Panc1 (cell line): ENCODE measurements around the gene WHRN. TPM values are rescaled to one million over a fixed set of nuclear protein-coding genes. Genes with fewer than 3 reads are reported as not detected.

Experiments used
- ATAC-seq: fragments of 200-7000 bp; cut with Tn5 transposase; 2 replicates; pipeline ENCODE4 v1.9.1; 2020; ENCODE audit warnings: mild to moderate bottlenecking, moderate library complexity
- BruUV-seq: library from RNA; stranded (reverse); fragments of 400-500 nt; replicated peaks from 2 replicates; lab custom pipeline; 2021; lab: Mats Ljungman, UMichigan
- CTCF ChIA-PET: fragments of 300-600 bp; sonication (Branson Sonifier 250); formaldehyde crosslinking; loops from one replicate; lab custom pipeline; 2022; ENCODE audit warnings: antibody characterized with exemption; lab: Charles Lee
- POLR2A ChIA-PET: fragments of 300-600 bp; sonication (Branson Sonifier 250); formaldehyde crosslinking; loops from one replicate; lab custom pipeline; 2022; ENCODE audit warnings: antibody characterized with exemption; lab: Charles Lee
- DNase-seq: peaks from one replicate; pipeline ENCODE4 v3.0.0-alpha.2; 2010; ENCODE audit warnings: low read depth, low spot score
- H3K27ac ChIP-seq: 2 replicates; pipeline ENCODE4 v1.5.1; 2011; ENCODE audit warnings: mild to moderate bottlenecking, low read length, inconsistent platforms
- H3K27me3 ChIP-seq: fragments of 200-500 bp; sonication (Bioruptor generic); 2 replicates; pipeline ENCODE4 v1.6.0; 2014; ENCODE audit warnings: low read length, inconsistent platforms; ENCODE audit not compliant: control insufficient read depth, insufficient read depth
- H3K36me3 ChIP-seq: fragments of 200-500 bp; sonication (Bioruptor generic); 2 replicates; pipeline ENCODE4 v1.5.1; 2014; ENCODE audit warnings: inconsistent platforms, mild to moderate bottlenecking, low read length, moderate library complexity; ENCODE audit not compliant: control insufficient read depth, insufficient read depth
- H3K4me1 ChIP-seq: 2 replicates; pipeline ENCODE4 v1.5.1; 2011; ENCODE audit warnings: inconsistent platforms, mild to moderate bottlenecking, low read length, moderate library complexity; ENCODE audit not compliant: control insufficient read depth, insufficient read depth
- H3K4me3 ChIP-seq, 2 experiments: 2 replicates each; pipeline ENCODE4 v1.5.1; 2011 to 2012; ENCODE audit warnings: low read depth in 2 of 2, low read length in 2 of 2, mild to moderate bottlenecking in 2 of 2, inconsistent platforms in 1 of 2, moderate library complexity in 1 of 2
- H3K9me3 ChIP-seq: fragments of 200-500 bp; sonication (Bioruptor generic); 2 replicates; pipeline ENCODE4 v1.5.1; 2014; ENCODE audit warnings: low read depth, mild to moderate bottlenecking, inconsistent platforms, low read length, moderate library complexity; ENCODE audit not compliant: control insufficient read depth, insufficient read depth
- POLR2AphosphoS5 ChIP-seq: IDR thresholded peaks from 2 replicates; pipeline ENCODE4 v1.6.1; 2012; ENCODE audit warnings: mild to moderate bottlenecking, low read depth, low read length, moderate library complexity
- SIN3A ChIP-seq: IDR thresholded peaks from 2 replicates; pipeline ENCODE4 v1.6.1; 2012; ENCODE audit warnings: low read depth, mild to moderate bottlenecking, low read length, moderate library complexity, borderline replicate concordance; ENCODE audit not compliant: insufficient read depth
- TCF7L2 ChIP-seq: IDR thresholded peaks from 2 replicates; pipeline ENCODE4 v1.6.1; 2011; ENCODE audit warnings: mild to moderate bottlenecking, low read depth, low read length, inconsistent platforms
- in situ Hi-C: cut with HindIII; loops from 2 replicates; pipeline ENCODE4 v1.10.0; 2016; ENCODE audit warnings: low sequenced_read_pairs, low pct_unique_long_range_greater_than_20kb
- intact Hi-C: fragments of 100-400 bp; cut with micrococcal nuclease; formaldehyde crosslinking; loops from one replicate; pipeline ENCODE4 v1.10.0; 2022; ENCODE audit not compliant: unreplicated experiment
- total RNA-seq: library from RNA; stranded (reverse); gene quantifications from one replicate; pipeline ENCODE4 v1.2.1, GENCODE V29; 2021; ENCODE audit not compliant: unreplicated experiment
- TF ChIP-seq, protein P1 (sequence below): fragments of 450-650 bp; IDR thresholded peaks from 2 replicates; pipeline ENCODE4 v1.5.1; 2017; ENCODE audit warnings: mild to moderate bottlenecking
- TF ChIP-seq, protein P2 (sequence below), 2 experiments: IDR thresholded peaks; 2 replicates each; pipeline ENCODE4 v1.6.1; 2011 to 2012; ENCODE audit warnings: low read depth in 2 of 2, control low read depth in 1 of 2, low read length in 1 of 2, mild to moderate bottlenecking in 1 of 2, moderate library complexity in 1 of 2; ENCODE audit not compliant: insufficient read depth in 1 of 2

Gene WHRN
- total RNA-seq, 1 experiment from 2014 or later: 18.0 TPM

DNA sequence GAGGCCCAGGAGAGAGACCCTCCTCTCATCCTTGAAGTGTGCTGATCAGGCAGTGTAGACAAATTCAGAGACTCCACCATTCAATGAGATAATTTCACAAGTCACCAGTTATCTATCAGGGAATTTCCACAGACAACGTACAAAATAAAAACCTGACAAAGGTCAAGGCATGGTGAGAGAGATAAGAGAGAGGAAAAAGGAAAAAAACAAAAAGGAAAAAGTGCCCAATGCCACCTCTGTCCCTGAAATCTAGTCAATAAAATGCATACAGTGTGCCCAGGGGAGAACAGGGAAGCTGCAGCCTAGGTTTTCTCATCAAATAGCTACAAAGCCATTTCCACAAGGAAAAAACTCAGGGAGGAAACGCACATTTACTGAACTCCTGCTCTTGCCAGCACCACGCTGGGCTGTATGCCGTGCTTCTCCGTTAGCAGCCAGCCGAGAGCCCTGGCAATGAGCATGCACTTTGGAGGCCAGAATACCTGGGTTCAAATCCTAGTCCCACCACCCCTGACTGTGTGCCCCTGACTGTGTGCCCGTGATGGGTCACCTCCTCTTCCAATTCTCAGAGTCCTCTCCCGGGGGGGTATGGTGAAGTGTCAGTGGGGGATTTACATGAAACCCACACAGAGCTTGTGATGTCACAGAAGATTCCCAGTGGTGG lies 11.6 kb downstream of the WHRN start:
- no peaks in the 10 kb centered on the region for H3K27me3 ChIP-seq
- no peak for ATAC-seq

DNA sequence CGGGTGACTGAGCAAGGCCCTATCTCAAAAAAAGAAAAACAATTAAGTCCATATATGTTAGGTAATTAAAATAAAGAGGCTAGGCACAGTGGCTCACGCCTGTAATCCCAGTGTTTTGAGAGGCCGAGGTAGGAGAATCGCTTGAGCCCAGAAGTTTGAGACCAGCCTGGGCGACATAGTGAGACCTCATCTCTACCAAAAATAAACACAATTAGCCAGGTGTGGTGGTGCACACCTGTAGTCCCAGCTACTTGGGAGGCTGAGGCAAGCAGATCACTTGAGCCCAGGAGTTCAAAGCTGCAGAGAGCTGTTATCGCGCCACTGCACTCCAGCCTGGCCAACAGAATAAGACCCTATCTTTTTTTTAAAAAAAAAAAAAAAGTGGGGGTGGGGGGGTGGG lies 12.3 kb downstream of the WHRN start:
- no peak for TF ChIP-seq SIN3A
- TF ChIP-seq POLR2AphosphoS5: no peak
- TF ChIP-seq, protein P1, sequence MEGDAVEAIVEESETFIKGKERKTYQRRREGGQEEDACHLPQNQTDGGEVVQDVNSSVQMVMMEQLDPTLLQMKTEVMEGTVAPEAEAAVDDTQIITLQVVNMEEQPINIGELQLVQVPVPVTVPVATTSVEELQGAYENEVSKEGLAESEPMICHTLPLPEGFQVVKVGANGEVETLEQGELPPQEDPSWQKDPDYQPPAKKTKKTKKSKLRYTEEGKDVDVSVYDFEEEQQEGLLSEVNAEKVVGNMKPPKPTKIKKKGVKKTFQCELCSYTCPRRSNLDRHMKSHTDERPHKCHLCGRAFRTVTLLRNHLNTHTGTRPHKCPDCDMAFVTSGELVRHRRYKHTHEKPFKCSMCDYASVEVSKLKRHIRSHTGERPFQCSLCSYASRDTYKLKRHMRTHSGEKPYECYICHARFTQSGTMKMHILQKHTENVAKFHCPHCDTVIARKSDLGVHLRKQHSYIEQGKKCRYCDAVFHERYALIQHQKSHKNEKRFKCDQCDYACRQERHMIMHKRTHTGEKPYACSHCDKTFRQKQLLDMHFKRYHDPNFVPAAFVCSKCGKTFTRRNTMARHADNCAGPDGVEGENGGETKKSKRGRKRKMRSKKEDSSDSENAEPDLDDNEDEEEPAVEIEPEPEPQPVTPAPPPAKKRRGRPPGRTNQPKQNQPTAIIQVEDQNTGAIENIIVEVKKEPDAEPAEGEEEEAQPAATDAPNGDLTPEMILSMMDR: no peak
- TF ChIP-seq, protein P2, sequence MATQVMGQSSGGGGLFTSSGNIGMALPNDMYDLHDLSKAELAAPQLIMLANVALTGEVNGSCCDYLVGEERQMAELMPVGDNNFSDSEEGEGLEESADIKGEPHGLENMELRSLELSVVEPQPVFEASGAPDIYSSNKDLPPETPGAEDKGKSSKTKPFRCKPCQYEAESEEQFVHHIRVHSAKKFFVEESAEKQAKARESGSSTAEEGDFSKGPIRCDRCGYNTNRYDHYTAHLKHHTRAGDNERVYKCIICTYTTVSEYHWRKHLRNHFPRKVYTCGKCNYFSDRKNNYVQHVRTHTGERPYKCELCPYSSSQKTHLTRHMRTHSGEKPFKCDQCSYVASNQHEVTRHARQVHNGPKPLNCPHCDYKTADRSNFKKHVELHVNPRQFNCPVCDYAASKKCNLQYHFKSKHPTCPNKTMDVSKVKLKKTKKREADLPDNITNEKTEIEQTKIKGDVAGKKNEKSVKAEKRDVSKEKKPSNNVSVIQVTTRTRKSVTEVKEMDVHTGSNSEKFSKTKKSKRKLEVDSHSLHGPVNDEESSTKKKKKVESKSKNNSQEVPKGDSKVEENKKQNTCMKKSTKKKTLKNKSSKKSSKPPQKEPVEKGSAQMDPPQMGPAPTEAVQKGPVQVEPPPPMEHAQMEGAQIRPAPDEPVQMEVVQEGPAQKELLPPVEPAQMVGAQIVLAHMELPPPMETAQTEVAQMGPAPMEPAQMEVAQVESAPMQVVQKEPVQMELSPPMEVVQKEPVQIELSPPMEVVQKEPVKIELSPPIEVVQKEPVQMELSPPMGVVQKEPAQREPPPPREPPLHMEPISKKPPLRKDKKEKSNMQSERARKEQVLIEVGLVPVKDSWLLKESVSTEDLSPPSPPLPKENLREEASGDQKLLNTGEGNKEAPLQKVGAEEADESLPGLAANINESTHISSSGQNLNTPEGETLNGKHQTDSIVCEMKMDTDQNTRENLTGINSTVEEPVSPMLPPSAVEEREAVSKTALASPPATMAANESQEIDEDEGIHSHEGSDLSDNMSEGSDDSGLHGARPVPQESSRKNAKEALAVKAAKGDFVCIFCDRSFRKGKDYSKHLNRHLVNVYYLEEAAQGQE (IDR thresholded peaks at IDR 0.05; ENCODE audit: insufficient read depth in 1 of 2, low read depth in 2 of 2, low read length in 1 of 2): no peak
- TF ChIP-seq TCF7L2: no peak
- POLR2A ChIA-PET: no interaction called here
- Histone ChIP-seq H3K36me3 (no peaks in the 10 kb centered on the region), H3K4me1 (no peaks in the 10 kb centered on the region; the same call in none of the 2 replicates), H3K27ac (no peak overlapping the region), H3K9me3 (no peaks in the 10 kb centered on the region), H3K27me3 (no peaks in the 10 kb centered on the region), H3K4me3 (no peak overlapping the region)
- in situ Hi-C loops: no loop called here
- DNase-seq: no peak
- CTCF ChIA-PET: no interaction called here
- intact Hi-C loops: no loop called here
- no TSS peak for BruUV-seq
- no peak for ATAC-seq

More for the DNA sequence above, 11.6 kb downstream of the WHRN start:
- Histone ChIP-seq H3K27ac (no peak overlapping the region), H3K36me3 (no peaks in the 10 kb centered on the region), H3K9me3 (no peaks in the 10 kb centered on the region), H3K4me1 (no peaks in the 10 kb centered on the region; the same call in none of the 2 replicates), H3K4me3 (no peak overlapping the region)
- TF ChIP-seq SIN3A (no peak), TCF7L2 (no peak)
- TF ChIP-seq, protein P1: no peak
- intact Hi-C loops (no loop called here), in situ Hi-C loops (no loop called here)
- POLR2A ChIA-PET: no interaction called here
- BruUV-seq: no TSS peak
- CTCF ChIA-PET: no interaction called here
- no peak for DNase-seq
